ENCODE results near the gene GM2A.

GRCh38 chr5:151280443-151280842, 27.5 kb downstream of the GM2A start:
- TF ChIP-seq CTCF (IDR thresholded peaks at IDR 0.05): no peak
- no peak for TF ChIP-seq POLR2A (IDR thresholded peaks at IDR 0.05)

All from right lobe of liver (tissue), 4 donors.